Thoracic aorta (tissue), 2 donors: ENCODE data around the gene CDH8. TPM values are rescaled to one million over a fixed set of nuclear protein-coding genes. Genes with fewer than 3 reads are reported as not detected.

Source experiments
- ATAC-seq: fragments of 150-250 bp; one replicate; pipeline ENCODE4 v1.8.0; 2017; ENCODE audit warnings: low read depth; ENCODE audit not compliant: insufficient number of reproducible peaks, low FRiP score
- DNase-seq: peaks from one replicate; pipeline ENCODE4 v3.0.0-alpha.2; 2020; ENCODE audit warnings: low spot score
- H3K27ac ChIP-seq, 2 donors: fragments of 200-600 bp; sonication (generic); 1 replicate in 1 of 2; 2 replicates in 1 of 2; pipeline ENCODE4 v1.5.1; 2016; ENCODE audit warnings: mild to moderate bottlenecking in 2 of 2, moderate library complexity in 2 of 2
- H3K27me3 ChIP-seq: fragments of 200-600 bp; sonication (generic); replicated peaks from 2 replicates; pipeline ENCODE4 v1.6.0; 2016; ENCODE audit warnings: mild to moderate bottlenecking; ENCODE audit not compliant: insufficient read depth
- H3K36me3 ChIP-seq: fragments of 200-600 bp; sonication (generic); one replicate; pipeline ENCODE4 v1.5.1; 2016
- H3K4me1 ChIP-seq, 2 donors: fragments of 200-600 bp; sonication (generic); 1 replicate in 1 of 2; 2 replicates in 1 of 2; pipeline versions ENCODE4 v1.5.1 to v1.6.0; 2016; ENCODE audit warnings: low read depth in 2 of 2, mild to moderate bottlenecking in 1 of 2; ENCODE audit not compliant: control insufficient read depth in 1 of 2
- H3K4me3 ChIP-seq: fragments of 200-600 bp; sonication (generic); 2 replicates; pipeline ENCODE4 v1.5.1; 2016; ENCODE audit warnings: mild to moderate bottlenecking
- H3K9me3 ChIP-seq: fragments of 200-600 bp; sonication (generic); 2 replicates; pipeline ENCODE4 v1.5.1; 2016
- total RNA-seq, 2 donors: library from RNA; depleted of rRNA; stranded (reverse); fragments of >200 nt; gene quantifications; one replicate each; pipeline versions ENCODE4 v1.1.0 to v1.2.3, GENCODE V29; 2016
- TF ChIP-seq, protein P1 (sequence below): fragments of 200-600 bp; sonication (generic); IDR thresholded peaks from one replicate; pipeline ENCODE4 v1.5.1; 2019; ENCODE audit warnings: antibody characterized with exemption

CDH8 gene
- total RNA-seq, 2 donors from 2014 or later = 5.4 to 7.0 TPM

DNA sequence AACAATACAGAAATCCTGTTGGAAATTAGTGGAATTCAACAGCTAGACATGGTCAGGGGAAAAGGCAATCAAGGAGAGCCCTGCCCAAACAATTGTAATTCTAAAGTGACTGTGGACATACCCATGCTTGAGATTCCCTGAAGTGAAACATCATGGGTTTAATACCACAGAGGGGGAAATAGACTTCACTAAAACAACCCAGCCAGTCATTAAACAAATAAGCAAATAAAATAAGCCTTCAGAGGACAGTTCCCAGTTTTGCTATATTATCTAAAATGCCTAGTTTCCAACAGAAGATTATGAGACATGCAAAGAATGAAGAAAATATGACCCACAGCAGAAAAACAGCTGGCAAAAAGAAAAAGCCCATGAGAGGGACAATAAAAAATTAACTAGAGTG is 376.3 kb downstream of the CDH8 start:
- TF ChIP-seq, protein P1, sequence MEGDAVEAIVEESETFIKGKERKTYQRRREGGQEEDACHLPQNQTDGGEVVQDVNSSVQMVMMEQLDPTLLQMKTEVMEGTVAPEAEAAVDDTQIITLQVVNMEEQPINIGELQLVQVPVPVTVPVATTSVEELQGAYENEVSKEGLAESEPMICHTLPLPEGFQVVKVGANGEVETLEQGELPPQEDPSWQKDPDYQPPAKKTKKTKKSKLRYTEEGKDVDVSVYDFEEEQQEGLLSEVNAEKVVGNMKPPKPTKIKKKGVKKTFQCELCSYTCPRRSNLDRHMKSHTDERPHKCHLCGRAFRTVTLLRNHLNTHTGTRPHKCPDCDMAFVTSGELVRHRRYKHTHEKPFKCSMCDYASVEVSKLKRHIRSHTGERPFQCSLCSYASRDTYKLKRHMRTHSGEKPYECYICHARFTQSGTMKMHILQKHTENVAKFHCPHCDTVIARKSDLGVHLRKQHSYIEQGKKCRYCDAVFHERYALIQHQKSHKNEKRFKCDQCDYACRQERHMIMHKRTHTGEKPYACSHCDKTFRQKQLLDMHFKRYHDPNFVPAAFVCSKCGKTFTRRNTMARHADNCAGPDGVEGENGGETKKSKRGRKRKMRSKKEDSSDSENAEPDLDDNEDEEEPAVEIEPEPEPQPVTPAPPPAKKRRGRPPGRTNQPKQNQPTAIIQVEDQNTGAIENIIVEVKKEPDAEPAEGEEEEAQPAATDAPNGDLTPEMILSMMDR = no peak
- no peaks in the 10 kb centered on the region for H3K36me3 ChIP-seq
- no peaks in the 10 kb centered on the region for H3K4me1 ChIP-seq
- no peak overlapping the region for H3K27ac ChIP-seq
- H3K9me3 ChIP-seq = no peaks in the 10 kb centered on the region
- ATAC-seq = no peak
- no peak overlapping the region for H3K4me3 ChIP-seq
- DNase-seq = no peak
- H3K27me3 ChIP-seq = no peaks in the 10 kb centered on the region

DNA sequence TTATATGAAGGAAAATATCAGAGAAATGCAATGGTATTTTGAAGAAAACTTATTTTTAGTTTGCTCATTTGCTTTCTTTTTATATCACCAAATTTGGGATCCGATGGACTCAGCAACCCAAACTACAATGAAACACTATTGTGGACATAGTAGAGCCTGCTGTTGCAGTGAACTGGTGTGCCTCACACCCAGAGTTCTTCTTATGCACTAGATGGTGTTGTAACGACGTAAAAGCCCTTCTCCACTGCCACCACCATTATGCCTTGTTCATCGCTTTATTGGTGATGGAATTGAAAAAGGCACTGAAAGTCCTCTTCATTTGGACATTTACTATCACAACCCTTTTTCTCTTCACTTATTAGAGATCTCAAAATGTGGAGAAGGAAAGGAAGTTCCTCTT is 381.3 kb downstream of the CDH8 start:
- ATAC-seq (no peak), DNase-seq (no peak)
- Histone ChIP-seq H3K4me1 (no peaks in the 10 kb centered on the region), H3K9me3 (no peaks in the 10 kb centered on the region), H3K4me3 (no peak overlapping the region), H3K27ac (no peak overlapping the region), H3K27me3 (no peaks in the 10 kb centered on the region), H3K36me3 (no peaks in the 10 kb centered on the region)
- TF ChIP-seq, protein P1 = no peak

DNA sequence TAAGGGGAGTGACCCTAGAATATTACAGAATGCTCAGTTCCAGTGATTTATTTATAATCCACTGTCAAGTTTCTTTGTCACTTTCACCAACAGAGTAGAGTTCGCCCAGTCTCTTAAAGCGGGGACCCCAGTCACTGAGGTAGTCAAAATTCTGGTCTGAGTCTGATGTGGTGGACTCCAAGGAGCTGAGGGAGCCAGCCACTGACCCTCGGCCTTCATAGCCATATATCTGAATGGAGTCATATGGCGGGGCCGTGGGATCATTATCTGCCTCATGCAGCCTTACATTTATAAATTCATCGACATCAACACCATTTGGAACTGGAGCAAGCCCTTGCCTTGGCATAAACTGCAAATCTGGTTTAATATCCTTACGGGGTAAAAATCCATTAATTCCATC is 382.7 kb downstream of the CDH8 start:
- Histone ChIP-seq H3K4me3 (no peak overlapping the region), H3K9me3 (no peaks in the 10 kb centered on the region), H3K36me3 (no peaks in the 10 kb centered on the region), H3K27ac (no peak overlapping the region), H3K4me1 (no peaks in the 10 kb centered on the region), H3K27me3 (no peaks in the 10 kb centered on the region)
- ATAC-seq (no peak), DNase-seq (no peak)
- TF ChIP-seq, protein P1 = no peak

DNA sequence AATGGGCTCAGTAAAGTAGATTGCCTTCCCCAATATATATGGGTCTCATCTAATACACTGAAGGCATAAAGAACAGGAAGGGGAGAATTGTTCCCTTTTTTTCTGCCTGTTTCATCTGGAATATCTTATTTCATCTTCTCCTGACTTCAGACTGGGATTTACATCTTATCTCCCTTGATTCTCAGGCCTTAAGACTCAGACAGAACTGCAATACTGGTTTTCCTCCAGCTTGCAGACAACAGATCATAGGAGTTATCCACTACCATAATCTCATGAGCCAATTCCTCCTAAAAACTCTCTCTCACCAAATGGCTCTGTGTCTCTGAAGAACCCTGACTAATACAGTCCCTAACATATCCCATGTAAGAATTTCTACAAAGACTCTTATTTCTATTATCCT is 390.7 kb downstream of the CDH8 start:
- ATAC-seq = no peak
- DNase-seq = no peak
- H3K27ac ChIP-seq = no peak overlapping the region
- no peaks in the 10 kb centered on the region for H3K27me3 ChIP-seq
- H3K36me3 ChIP-seq = no peaks in the 10 kb centered on the region
- no peaks in the 10 kb centered on the region for H3K9me3 ChIP-seq
- TF ChIP-seq, protein P1 = no peak
- no peak overlapping the region for H3K4me3 ChIP-seq
- H3K4me1 ChIP-seq = no peaks in the 10 kb centered on the region

DNA sequence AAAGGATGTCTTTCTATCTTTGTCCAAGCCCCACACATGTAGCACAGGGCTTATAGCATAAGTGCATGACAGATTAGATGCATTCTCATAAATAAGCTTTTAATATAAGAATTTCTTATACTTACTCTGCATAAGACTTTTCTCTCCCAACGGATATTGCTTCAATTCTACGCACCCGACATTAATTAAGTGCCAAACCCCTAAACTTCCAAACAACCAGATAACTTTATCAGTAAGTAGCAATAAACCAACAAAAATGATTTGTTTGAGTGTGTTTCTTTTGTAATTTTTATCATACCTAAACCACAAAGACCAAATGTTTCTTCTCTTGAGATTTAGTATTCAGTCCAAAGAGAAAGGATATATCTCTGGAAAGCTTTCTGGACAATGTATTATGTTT is 391.5 kb downstream of the CDH8 start:
- ATAC-seq (no peak), DNase-seq (no peak)
- Histone ChIP-seq H3K27ac (no peak overlapping the region), H3K27me3 (no peaks in the 10 kb centered on the region), H3K4me1 (no peaks in the 10 kb centered on the region), H3K4me3 (no peak overlapping the region), H3K36me3 (no peaks in the 10 kb centered on the region), H3K9me3 (no peaks in the 10 kb centered on the region)
- TF ChIP-seq, protein P1 = no peak
